ENCODE data around the gene NRXN2. TPM values are rescaled to one million over a fixed set of nuclear protein-coding genes. Genes with fewer than 3 reads are reported as not detected.
A peak's percentile ranks its signal among the peaks of the same experiment; 100 is the strongest.

Gene NRXN2
- total RNA-seq, 2 donors from 2014 or later = 0.84 to 1.3 TPM

DNA sequence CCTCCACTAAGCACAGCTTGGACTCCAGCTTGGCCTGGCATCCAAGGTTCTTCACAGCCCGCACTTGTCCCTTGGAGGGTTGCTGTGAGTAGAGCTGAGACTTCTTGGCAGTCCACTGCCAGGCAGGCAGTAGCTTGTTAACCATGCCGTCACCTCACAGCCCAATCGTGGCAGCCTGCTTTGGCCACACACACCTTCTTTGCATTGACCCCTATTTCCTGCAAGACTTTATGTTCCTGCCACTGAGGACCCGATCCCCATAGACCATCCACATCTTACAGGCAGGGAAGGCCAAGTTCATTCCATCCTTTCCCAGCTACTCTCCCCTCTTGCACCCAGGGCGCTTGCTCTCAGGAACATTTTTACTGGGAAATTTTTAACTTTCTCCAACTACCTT, 39.3 kb upstream of the NRXN2 start:
- H3K27ac Mint-ChIP-seq = peak overlapping the region; percentile 84 to 92
- ATAC-seq (no peak), DNase-seq (ENCODE audit: low spot score in 2 of 2) (peak in 1 of 2 donors; percentile 37)
- peaks cover 18 to 30% of the 10 kb centered on the region in 2 donors for H3K36me3 Mint-ChIP-seq
- H3K9me3 Mint-ChIP-seq = no peaks in the 10 kb centered on the region

DNA sequence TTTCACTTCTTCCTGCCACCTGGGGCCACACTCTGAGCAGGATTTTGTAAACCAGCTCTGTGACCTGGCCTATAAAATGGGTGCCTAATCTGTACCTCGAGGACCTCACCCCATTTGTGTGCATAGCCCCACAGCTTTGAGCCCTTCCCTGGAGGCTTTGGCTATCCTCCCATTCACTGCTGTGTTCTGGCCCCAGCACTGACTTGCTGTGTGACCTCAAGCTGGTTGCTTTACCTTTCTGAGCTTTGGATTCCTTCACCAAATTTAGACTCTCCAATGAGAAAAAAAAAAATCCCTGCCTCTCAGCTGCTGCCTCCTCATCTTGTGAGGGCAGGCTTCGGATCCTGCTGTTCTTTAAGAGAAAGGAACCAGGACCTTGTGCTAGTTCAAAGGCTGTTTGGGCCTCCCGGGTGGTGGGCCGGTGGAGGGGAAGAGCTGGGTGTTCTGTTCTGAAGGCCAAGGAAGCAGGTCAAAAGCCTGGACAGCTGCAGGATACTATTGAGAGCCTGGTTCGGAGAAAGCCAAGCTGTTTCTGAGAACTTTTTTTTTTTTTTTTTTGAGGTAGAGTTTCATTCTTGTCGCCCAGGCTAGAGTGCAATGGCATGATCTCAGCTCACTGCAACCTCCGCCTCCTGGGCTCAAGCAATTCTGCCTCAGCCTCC, 37.9 kb upstream of the NRXN2 start:
- no peak for DNase-seq (ENCODE audit: low spot score in 2 of 2)
- H3K36me3 Mint-ChIP-seq = peaks cover 18 to 26% of the 10 kb centered on the region in 2 donors
- H3K9me3 Mint-ChIP-seq = no peaks in the 10 kb centered on the region

DNA sequence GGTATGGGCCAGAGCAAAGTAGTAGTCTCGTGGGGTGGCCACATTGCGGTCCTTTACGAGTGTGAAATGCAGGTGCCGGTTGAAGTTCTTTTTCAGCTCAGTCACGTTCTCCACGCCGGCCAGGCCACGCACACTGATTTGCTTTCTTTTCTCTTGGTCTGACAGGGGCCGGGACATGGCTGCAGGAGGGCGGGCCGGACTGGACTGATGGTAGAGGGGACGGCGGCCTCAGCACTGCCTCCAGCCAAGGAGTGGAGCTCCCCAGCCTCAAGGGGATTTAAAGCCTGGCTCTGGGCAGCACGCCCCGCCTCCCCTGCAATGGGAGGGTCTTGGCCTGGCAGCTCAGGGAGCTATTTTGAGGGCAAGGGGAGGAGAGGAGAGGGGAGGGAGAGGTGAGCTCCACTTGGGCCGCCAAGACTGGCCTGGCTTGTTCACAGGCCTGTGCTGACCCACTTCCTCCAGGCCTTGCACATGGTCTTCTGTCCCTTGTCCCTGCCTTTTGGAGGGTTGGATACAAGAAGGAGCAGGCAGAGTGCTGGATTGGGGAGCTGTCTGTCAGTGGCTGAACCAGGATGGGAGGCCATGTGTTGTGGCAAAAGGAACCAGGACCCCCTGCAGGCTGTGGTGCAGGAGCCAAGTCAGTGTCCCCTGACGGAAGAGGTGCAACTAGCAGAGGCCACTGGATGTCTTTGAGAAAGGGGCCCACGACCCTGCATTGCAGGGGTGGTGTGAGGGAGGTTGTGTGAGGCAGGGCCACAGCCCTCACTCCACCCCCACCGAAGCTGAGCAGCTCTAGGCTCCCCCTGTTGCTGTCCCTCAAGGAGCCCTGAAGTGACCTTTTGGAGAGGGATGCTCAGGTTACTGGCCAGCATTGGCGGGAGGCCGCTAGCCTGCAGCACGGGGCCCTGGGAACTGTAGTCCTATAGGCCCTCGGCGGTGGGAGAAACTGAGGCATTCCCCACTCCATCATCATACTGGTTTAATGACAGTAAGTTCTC, 37.0 kb upstream of the NRXN2 start, which contains the start of gene PYGM:
Gene PYGM, minus strand, starts transcription at position 253 of the 998 bp plus-strand sequence. Its CDS starts 76 bp downstream, at position 177.
- no peaks in the 10 kb centered on the region for H3K9me3 Mint-ChIP-seq
- peak in 1 of 2 donors; percentile 7 for ATAC-seq
- DNase-seq (ENCODE audit: low spot score in 2 of 2) = no peak
- H3K36me3 Mint-ChIP-seq = peaks cover 15 to 21% of the 10 kb centered on the region in 2 donors
- H3K27ac Mint-ChIP-seq = peak within 1 kb of the TSS; percentile 84 to 95

More for the DNA sequence above, 37.9 kb upstream of the NRXN2 start:
- H3K27ac Mint-ChIP-seq = peak overlapping the region; percentile 84 to 95
- no peak for ATAC-seq

DNA sequence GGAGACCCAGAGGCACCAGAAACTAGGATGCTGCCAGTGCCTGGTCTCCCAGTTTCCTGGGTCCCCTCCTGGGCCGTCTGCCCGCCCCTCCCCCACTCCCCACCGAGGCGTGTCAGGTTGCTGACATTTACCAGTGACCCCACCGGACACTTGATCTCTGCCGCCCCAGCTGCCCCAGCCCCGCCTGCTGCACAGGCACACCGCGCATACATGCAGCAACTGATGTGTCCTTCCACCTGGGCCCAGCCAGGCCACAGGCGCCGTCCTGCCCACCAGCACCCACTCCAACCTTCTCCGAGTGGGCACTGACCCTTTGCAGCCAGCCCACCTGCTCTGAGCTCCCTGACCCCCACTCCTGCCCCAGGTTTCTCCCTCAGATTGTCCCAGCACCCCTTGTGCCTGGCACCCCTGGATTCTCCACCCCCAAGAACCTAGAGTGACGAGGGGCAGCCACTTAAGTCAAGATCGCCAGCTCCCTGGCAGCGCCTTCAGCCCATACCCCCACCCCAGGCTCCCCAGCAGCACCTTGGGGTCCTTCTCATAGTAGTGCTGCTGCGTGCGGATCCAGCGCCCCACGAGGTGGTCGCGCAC, 36.2 kb upstream of the NRXN2 start:
- Mint-ChIP-seq H3K9me3 (no peaks in the 10 kb centered on the region), H3K36me3 (peaks cover 7 to 13% of the 10 kb centered on the region in 2 donors), H3K27ac (peak overlapping the region; percentile 84 to 85)
- ATAC-seq (peak in 1 of 2 donors; percentile 8), DNase-seq (ENCODE audit: low spot score in 2 of 2) (no peak)

DNA sequence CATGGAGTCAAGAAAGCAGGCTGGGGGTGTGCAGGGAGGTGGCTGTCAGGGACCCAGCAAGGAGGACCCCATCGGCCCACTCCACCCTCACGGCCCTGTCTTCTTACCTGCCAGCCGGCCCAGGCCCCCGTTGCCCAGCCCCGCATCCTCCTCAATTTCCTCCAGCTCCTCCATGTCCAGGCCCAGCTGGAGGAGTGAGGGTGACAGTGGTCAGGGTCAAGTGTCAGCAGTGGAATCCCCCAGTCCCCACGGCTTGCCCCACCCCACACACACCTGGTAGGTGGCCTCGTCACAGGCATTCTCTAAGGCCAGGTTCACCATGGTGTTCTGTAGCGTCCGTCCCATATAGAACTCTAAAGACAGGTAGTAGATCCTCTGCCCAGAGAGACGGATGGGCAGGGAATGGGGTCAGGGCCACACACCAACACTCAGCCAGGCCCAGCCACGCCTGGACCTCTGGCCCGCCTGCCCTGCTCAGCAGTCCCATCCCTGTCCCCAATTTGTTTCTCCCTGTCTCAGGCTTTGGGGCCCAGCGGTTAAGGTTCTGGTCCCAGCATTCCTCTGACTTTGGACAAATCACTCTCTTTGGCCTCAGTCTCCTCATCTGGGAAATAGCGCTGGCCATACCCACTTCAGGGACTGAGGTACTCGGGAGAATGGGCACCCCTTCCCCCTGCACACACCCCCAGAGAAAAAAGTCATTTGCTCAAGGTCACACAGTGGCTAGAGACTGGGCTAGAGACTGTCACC, 35.5 kb upstream of the NRXN2 start:
- DNase-seq (ENCODE audit: low spot score in 2 of 2) (no peak), ATAC-seq (no peak)
- H3K9me3 Mint-ChIP-seq = no peaks in the 10 kb centered on the region
- peaks cover 5 to 7% of the 10 kb centered on the region in 2 donors for H3K36me3 Mint-ChIP-seq
- peak overlapping the region; percentile 29 to 84 for H3K27ac Mint-ChIP-seq

DNA sequence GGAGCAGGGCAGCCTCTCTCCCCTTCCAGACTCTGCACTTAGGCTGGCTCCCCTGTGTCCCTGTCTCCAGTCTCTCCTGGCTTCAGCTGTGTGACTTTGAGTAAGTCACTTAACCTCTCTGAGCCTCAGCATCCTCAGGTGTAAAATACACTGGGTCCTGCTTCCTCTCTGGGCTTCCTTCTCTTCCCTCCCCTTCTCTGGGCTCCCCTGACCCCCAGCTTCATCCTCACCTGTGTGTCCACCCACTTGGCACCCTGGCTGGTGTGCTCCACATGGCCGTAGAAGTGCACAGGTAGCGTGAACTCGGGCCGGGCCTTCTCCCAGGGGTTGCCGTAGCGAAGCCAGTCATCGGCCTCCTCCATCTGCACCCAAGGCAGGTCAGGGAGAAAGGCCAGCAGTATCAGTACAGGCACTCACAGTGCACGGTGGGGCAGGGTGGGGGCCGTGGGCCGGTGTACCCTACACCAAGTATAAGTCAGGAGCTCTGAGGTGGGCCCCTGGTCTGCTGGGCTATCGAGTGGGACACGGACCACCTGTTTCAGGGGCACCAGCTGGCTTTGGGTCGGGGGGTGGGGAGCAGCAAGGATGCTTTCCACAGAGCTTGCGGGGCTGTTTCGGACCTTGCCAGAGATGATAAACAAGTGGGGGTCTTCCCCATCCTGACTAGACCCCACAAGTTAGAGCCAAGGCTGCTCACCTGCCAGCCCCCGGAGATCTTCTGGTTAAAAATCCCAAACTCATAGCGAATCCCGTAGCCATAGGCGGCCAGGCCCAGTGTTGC, 34.7 kb upstream of the NRXN2 start:
- DNase-seq (ENCODE audit: low spot score in 2 of 2) (no peak), ATAC-seq (peak in 1 of 2 donors; percentile 12)
- no peaks in the 10 kb centered on the region for H3K9me3 Mint-ChIP-seq
- H3K36me3 Mint-ChIP-seq = peaks cover 1 to 3% of the 10 kb centered on the region in 2 donors
- H3K27ac Mint-ChIP-seq = peak overlapping the region; percentile 55 to 92

DNA sequence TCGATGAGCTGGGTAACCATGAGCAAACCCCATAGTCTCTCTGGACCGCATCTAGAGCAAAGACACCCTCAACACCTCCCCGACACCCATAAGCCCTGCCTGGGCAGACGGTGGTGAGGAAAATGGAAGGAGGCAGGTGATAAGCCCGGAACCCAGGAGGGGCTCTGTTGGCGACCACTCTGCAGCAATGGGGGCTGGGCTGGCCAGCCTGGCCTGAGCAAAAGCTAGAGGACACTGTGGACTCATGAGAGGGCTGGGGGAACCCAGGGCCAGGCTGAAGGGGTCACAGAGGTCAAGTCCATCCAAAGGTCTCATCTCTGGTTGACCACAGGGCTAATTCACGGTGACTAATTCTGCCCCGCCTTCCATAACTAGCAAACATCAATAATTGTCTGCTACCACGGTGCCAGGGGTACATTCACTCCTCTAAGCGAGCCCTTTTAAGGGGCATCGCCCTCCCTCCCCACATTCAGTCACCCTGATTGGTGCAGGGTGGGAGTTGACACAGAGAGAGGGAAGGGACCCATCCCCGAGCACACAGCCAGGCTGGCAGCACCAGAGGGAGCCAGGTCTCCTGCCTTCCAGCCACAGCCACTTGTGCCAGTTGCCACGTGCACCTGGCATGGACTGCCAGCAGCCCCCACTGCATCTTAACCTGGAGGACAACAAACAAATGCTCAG, 32.8 kb upstream of the NRXN2 start:
- DNase-seq (ENCODE audit: low spot score in 2 of 2) (no peak), ATAC-seq (no peak)
- no peaks in the 10 kb centered on the region for H3K36me3 Mint-ChIP-seq
- H3K27ac Mint-ChIP-seq = no peak overlapping the region
- no peaks in the 10 kb centered on the region for H3K9me3 Mint-ChIP-seq

GRCh38 chr11:64754919-64755662, 32.1 kb upstream of the NRXN2 start:
- Mint-ChIP-seq H3K27ac (no peak overlapping the region), H3K9me3 (no peaks in the 10 kb centered on the region), H3K36me3 (no peaks in the 10 kb centered on the region)
- peak in 1 of 2 donors; percentile 1 for ATAC-seq
- peak in 1 of 2 donors; percentile 49 for DNase-seq (ENCODE audit: low spot score in 2 of 2)

- no peak for DNase-seq (ENCODE audit: low spot score in 2 of 2)
- Mint-ChIP-seq H3K27ac (peak overlapping the region in 1 of 2 donors; percentile 22), H3K9me3 (no peaks in the 10 kb centered on the region), H3K36me3 (no peaks in the 10 kb centered on the region)
- ATAC-seq = no peak
Observed at GRCh38 chr11:64754124-64754918, 31.3 kb upstream of the NRXN2 start.

GRCh38 chr11:64753380-64754123, 30.6 kb upstream of the NRXN2 start:
- H3K27ac Mint-ChIP-seq = no peak overlapping the region
- no peak for ATAC-seq
- no peak for DNase-seq (ENCODE audit: low spot score in 2 of 2)
- no peaks in the 10 kb centered on the region for H3K36me3 Mint-ChIP-seq
- H3K9me3 Mint-ChIP-seq = no peaks in the 10 kb centered on the region

- DNase-seq (ENCODE audit: low spot score in 2 of 2) (no peak), ATAC-seq (no peak)
- Mint-ChIP-seq H3K9me3 (no peaks in the 10 kb centered on the region), H3K36me3 (no peaks in the 10 kb centered on the region), H3K27ac (no peak overlapping the region)
Observed at GRCh38 chr11:64753019-64753379, 30.0 kb upstream of the NRXN2 start.

- H3K36me3 Mint-ChIP-seq = no peaks in the 10 kb centered on the region
- no peak for DNase-seq (ENCODE audit: low spot score in 2 of 2)
- no peak for ATAC-seq
- H3K9me3 Mint-ChIP-seq = no peaks in the 10 kb centered on the region
- peak overlapping the region in 1 of 2 donors; percentile 22 for H3K27ac Mint-ChIP-seq
Observed at GRCh38 chr11:64752175-64752970, 29.4 kb upstream of the NRXN2 start.

DNA sequence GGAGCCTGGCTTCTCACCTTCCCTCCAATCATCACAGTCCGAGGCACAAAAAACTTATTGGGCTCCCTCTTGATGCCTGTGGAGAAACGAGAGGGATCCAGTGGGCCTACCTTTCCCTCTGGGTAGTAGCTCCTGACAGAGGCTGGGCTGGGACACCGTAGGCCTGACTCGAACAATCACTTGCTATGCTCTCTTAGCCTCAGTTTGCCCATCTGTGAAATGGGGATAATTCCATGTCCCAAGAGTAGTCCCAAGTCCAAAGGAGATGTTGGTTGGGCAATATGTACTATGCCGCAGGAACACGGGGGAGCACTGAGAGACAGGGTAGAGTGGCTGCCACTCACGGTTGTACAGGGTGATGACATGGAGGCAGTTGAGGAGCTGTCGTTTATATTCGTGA, 28.6 kb upstream of the NRXN2 start:
- Mint-ChIP-seq H3K9me3 (no peaks in the 10 kb centered on the region), H3K27ac (no peak overlapping the region), H3K36me3 (no peaks in the 10 kb centered on the region)
- no peak for DNase-seq (ENCODE audit: low spot score in 2 of 2)
- no peak for ATAC-seq
